ENCODE data around the gene GAMT. TPM values are rescaled to one million over a fixed set of nuclear protein-coding genes. Genes with fewer than 3 reads are reported as not detected.

The GAMT gene
- total RNA-seq, 2 donors from 2014 or later = 9.0 to 9.9 TPM

GRCh38 chr19:1350867-1351266 is 50.5 kb downstream of the GAMT start:
- peak overlapping the region; percentile 16 for H3K27ac Mint-ChIP-seq
- DNase-seq (no peak), ATAC-seq (no peak)
- peaks cover 2% of the 10 kb centered on the region for H3K36me3 Mint-ChIP-seq (ENCODE audit: low read depth)
- H3K27me3 Mint-ChIP-seq = peaks cover 7% of the 10 kb centered on the region
- no peak overlapping the region for H3K4me3 Mint-ChIP-seq
- peaks cover 7% of the 10 kb centered on the region for H3K4me1 Mint-ChIP-seq
- H3K9me3 ChIP-seq (ENCODE audit: control insufficient read depth, low read length, poor library complexity, severe bottlenecking) = no peaks in the 10 kb centered on the region

GRCh38 chr19:1349211-1349610 is 52.1 kb downstream of the GAMT start:
- no peak overlapping the region for H3K27ac Mint-ChIP-seq
- ATAC-seq = no peak
- H3K36me3 Mint-ChIP-seq (ENCODE audit: low read depth) = peaks cover 2% of the 10 kb centered on the region
- no peak overlapping the region for H3K4me3 Mint-ChIP-seq
- DNase-seq = no peak
- peaks cover 3% of the 10 kb centered on the region for H3K4me1 Mint-ChIP-seq
- H3K27me3 Mint-ChIP-seq = peaks cover 7% of the 10 kb centered on the region
- no peaks in the 10 kb centered on the region for H3K9me3 ChIP-seq (ENCODE audit: control insufficient read depth, low read length, poor library complexity, severe bottlenecking)

Other genes with a start within 250 kb of the GAMT start
- 100 to 1,000 TPM in 1 of 2 donors, 10 to 100 TPM in 1; 85.4 to 106 TPM for gene SBNO2, start 227.3 kb downstream of the GAMT start, total RNA-seq
- gene STK11, start 195.8 kb downstream of the GAMT start, total RNA-seq = 10 to 100 TPM; 70.0 to 70.4 TPM
- not detected for gene CBARP, start 163.5 kb downstream of the GAMT start, total RNA-seq
- gene ATP5F1D, start 159.8 kb downstream of the GAMT start, total RNA-seq = 100 to 1,000 TPM; 104 to 115 TPM
- gene MIDN, start 153.0 kb downstream of the GAMT start, total RNA-seq = 100 to 1,000 TPM in 1 of 2 donors, 10 to 100 TPM in 1; 87.1 to 113 TPM
- 100 to 1,000 TPM; 460 to 474 TPM for gene CIRBP, start 132.2 kb downstream of the GAMT start, total RNA-seq
- gene FAM174C, start 126.0 kb downstream of the GAMT start, total RNA-seq = 10 to 100 TPM; 40.6 to 43.6 TPM
- not detected for gene EFNA2, start 115.7 kb downstream of the GAMT start, total RNA-seq
- 10 to 100 TPM; 50.9 to 54.7 TPM for gene NDUFS7, start 17.6 kb downstream of the GAMT start, total RNA-seq
- gene DAZAP1, start 6.0 kb upstream of the GAMT start, total RNA-seq = 100 to 1,000 TPM; 148 to 163 TPM
- gene RPS15, start 36.9 kb upstream of the GAMT start, total RNA-seq = 1,000 to 10,000 TPM; 1,653 to 1,678 TPM
- gene APC2, start 48.6 kb upstream of the GAMT start, total RNA-seq = under 1 TPM; 0.07 to 0.44 TPM
- 10 to 100 TPM; 24.3 to 29.0 TPM for gene C19orf25, start 77.7 kb upstream of the GAMT start, total RNA-seq
- 1 to 10 TPM; 3.3 to 4.5 TPM for gene PCSK4, start 88.8 kb upstream of the GAMT start, total RNA-seq
- gene REEP6, start 89.6 kb upstream of the GAMT start, total RNA-seq = 1 to 10 TPM; 1.8 to 2.3 TPM
- gene ADAMTSL5, start 111.5 kb upstream of the GAMT start, total RNA-seq = 1 to 10 TPM; 2.9 to 5.6 TPM
- gene PLK5, start 122.5 kb upstream of the GAMT start, total RNA-seq = not detected
- gene MEX3D, start 166.8 kb upstream of the GAMT start, total RNA-seq = 1 to 10 TPM; 2.7 to 3.3 TPM
- gene MBD3, start 191.3 kb upstream of the GAMT start, total RNA-seq = 10 to 100 TPM; 37.9 to 40.6 TPM
- 100 to 1,000 TPM; 125 to 128 TPM for gene UQCR11, start 203.9 kb upstream of the GAMT start, total RNA-seq